ENCODE results near the gene USP12. TPM values are rescaled to one million over a fixed set of nuclear protein-coding genes. Genes with fewer than 3 reads are reported as not detected.

USP12 gene
- total RNA-seq, 2 experiments from 2014 or later: 27.1 to 28.4 TPM

DNA sequence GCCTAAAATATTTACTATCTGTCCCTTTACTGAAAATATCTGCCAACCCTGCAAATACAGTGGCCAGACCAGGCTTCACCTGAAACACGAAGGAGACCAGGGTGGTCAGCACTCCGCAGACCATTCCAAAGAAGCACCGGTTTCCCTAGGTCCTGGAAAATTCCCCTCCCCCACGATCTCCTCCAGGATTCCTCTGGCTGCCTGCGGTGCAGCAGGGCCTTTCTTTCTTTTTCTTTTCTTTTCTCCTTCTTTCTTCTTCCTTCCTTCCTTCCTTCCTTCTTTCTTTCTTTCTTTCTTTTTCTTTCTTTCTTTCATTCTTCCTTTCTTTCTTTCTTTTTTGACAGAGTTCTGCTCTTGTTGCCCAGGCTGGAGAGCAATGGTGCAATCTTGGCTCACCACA lies 152.7 kb downstream of the USP12 start:
- CTCF ChIA-PET: no interaction called here

GRCh38 chr13:27018344-27018861 lies 153.2 kb downstream of the USP12 start:
- no peak for DNase-seq
- Mint-ChIP-seq H3K4me1 (ENCODE audit: low read depth) (peaks cover under 1% of the 10 kb centered on the region), H3K27me3 (ENCODE audit: low read depth) (peaks cover 3% of the 10 kb centered on the region), H3K9me3 (no peaks in the 10 kb centered on the region), H3K36me3 (ENCODE audit: low read depth) (no peaks in the 10 kb centered on the region), H3K4me3 (no peak overlapping the region), H3K27ac (no peak overlapping the region)
- CTCF ChIA-PET: no interaction called here
- intact Hi-C loops (cut with micrococcal nuclease): no loop called here

More for the DNA sequence above, 152.7 kb downstream of the USP12 start:
- no peak for DNase-seq
- H3K36me3 Mint-ChIP-seq (ENCODE audit: low read depth): no peaks in the 10 kb centered on the region
- H3K4me3 Mint-ChIP-seq: no peak overlapping the region
- H3K9me3 Mint-ChIP-seq: no peaks in the 10 kb centered on the region
- peaks cover 3% of the 10 kb centered on the region for H3K4me1 Mint-ChIP-seq (ENCODE audit: low read depth)
- peaks cover 3% of the 10 kb centered on the region for H3K27me3 Mint-ChIP-seq (ENCODE audit: low read depth)
- intact Hi-C loops (cut with micrococcal nuclease): no loop called here
- no peak overlapping the region for H3K27ac Mint-ChIP-seq

DNA sequence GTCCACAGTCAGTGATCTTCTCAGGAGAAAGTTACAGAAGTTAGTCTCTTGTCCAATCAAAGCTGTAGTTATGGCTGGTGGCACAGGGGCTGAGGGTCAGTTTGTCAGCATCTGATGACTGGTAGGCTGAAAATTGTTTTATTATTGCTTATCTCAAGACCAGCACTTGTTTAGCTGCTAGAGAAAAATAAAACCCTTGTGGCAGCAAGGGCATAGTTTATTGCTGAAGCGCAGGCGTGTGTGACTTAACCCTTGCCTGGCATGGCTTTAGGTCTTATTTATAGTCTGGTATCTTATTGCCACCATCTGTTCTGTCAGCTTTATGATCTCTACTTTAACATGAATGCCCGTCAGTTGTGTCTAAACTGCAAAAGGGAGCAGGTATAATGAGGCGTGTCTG lies 154.7 kb downstream of the USP12 start:
- no peak overlapping the region for H3K4me3 Mint-ChIP-seq

More for the DNA sequence above, 154.7 kb downstream of the USP12 start:
- Mint-ChIP-seq H3K27me3 (ENCODE audit: low read depth) (peaks cover 3% of the 10 kb centered on the region), H3K27ac (no peak overlapping the region), H3K36me3 (ENCODE audit: low read depth) (no peaks in the 10 kb centered on the region), H3K4me1 (ENCODE audit: low read depth) (no peaks in the 10 kb centered on the region), H3K9me3 (no peaks in the 10 kb centered on the region)
- CTCF ChIA-PET: no interaction called here
- intact Hi-C loops (cut with micrococcal nuclease): no loop called here
- no peak for DNase-seq

Other genes starting within 250 kb of the USP12 start
- gene RPL21, start 79.7 kb upstream of the USP12 start, total RNA-seq: 1,000 to 10,000 TPM; 1,766 to 1,839 TPM
- 1 to 10 TPM; 1.5 to 1.6 TPM for gene RASL11A, start 99.0 kb upstream of the USP12 start, total RNA-seq